Neural progenitor cell (in vitro differentiated cells): ENCODE results near the gene RAD51B. TPM values are rescaled to one million over a fixed set of nuclear protein-coding genes. Genes with fewer than 3 reads are reported as not detected.

ENCODE experiments used
- DNase-seq: peaks from one replicate; pipeline ENCODE4 v3.0.0-alpha.2; 2016; ENCODE audit warnings: low spot score
- H2AFZ ChIP-seq: fragments of 200-600 bp; sonication (generic); replicated peaks from 2 replicates; pipeline ENCODE4 v1.6.1; 2016; ENCODE audit warnings: antibody characterized with exemption
- H3F3A ChIP-seq: fragments of 200-600 bp; sonication (generic); 2 replicates; pipeline ENCODE4 v1.6.1; 2016; ENCODE audit warnings: antibody characterized with exemption, low read depth
- H3K27ac ChIP-seq: fragments of 200-600 bp; sonication (generic); 2 replicates; pipeline ENCODE4 v1.5.1; 2016; ENCODE audit warnings: mild to moderate bottlenecking
- H3K27me3 ChIP-seq: fragments of 200-600 bp; sonication (generic); 2 replicates; pipeline ENCODE4 v1.6.1; 2016; ENCODE audit warnings: mild to moderate bottlenecking, moderate library complexity
- H3K36me3 ChIP-seq: fragments of 200-600 bp; sonication (generic); 2 replicates; pipeline ENCODE4 v1.5.1; 2016
- H3K4me1 ChIP-seq: fragments of 200-600 bp; sonication (generic); 2 replicates; pipeline ENCODE4 v1.6.1; 2016; ENCODE audit warnings: mixed run types
- H3K4me2 ChIP-seq: fragments of 200-600 bp; sonication (generic); 2 replicates; pipeline ENCODE4 v1.6.1; 2016
- H3K4me3 ChIP-seq: fragments of 200-600 bp; sonication (generic); 2 replicates; pipeline ENCODE4 v1.5.1; 2016
- H3K79me2 ChIP-seq: fragments of 200-600 bp; sonication (generic); 2 replicates; pipeline ENCODE4 v1.6.1; 2016; ENCODE audit warnings: low read depth
- H3K9ac ChIP-seq: fragments of 200-600 bp; sonication (generic); 2 replicates; pipeline ENCODE4 v1.6.1; 2016
- H3K9me3 ChIP-seq: fragments of 200-600 bp; sonication (generic); 2 replicates; pipeline ENCODE4 v1.5.1; 2016; ENCODE audit warnings: low read depth
- H4K20me1 ChIP-seq: fragments of 200-600 bp; sonication (generic); 2 replicates; pipeline ENCODE4 v1.6.1; 2016; ENCODE audit warnings: low read depth
- H3K27ac Mint-ChIP-seq: 3 replicates; pipeline ENCODE4 v1.8.0; 2021; ENCODE audit warnings: mixed read lengths
- H3K27me3 Mint-ChIP-seq: 2 replicates; pipeline ENCODE4 v1.8.0; 2022; ENCODE audit warnings: low read depth, mild to moderate bottlenecking, inconsistent platforms, moderate library complexity, mixed read lengths; ENCODE audit not compliant: insufficient read depth
- H3K36me3 Mint-ChIP-seq: 3 replicates; pipeline ENCODE4 v1.8.0; 2021; ENCODE audit warnings: mixed read lengths
- H3K4me1 Mint-ChIP-seq: 3 replicates; pipeline ENCODE4 v1.8.0; 2021; ENCODE audit warnings: mixed read lengths
- H3K4me3 Mint-ChIP-seq: 3 replicates; pipeline ENCODE4 v1.8.0; 2021; ENCODE audit warnings: mild to moderate bottlenecking, moderate library complexity, mixed read lengths
- H3K9me3 Mint-ChIP-seq: 3 replicates; pipeline ENCODE4 v1.8.0; 2020; ENCODE audit warnings: mixed read lengths
- EZH2 ChIP-seq: fragments of 200-600 bp; sonication (generic); IDR thresholded peaks from 2 replicates; pipeline ENCODE4 v1.6.1; 2017; ENCODE audit warnings: antibody characterized with exemption, mild to moderate bottlenecking, moderate library complexity
- EZH2phosphoT487 ChIP-seq: fragments of 200-600 bp; sonication (generic); IDR thresholded peaks from 2 replicates; pipeline ENCODE4 v1.6.1; 2017; ENCODE audit warnings: antibody characterized with exemption
- total RNA-seq: library from RNA; depleted of rRNA; stranded (reverse); fragments of >200 nt; gene quantifications from 2 replicates; pipeline ENCODE4 v1.2.3, GENCODE V29; 2015; ENCODE audit warnings: low replicate concordance
- TF ChIP-seq, protein P1 (sequence below): fragments of 200-600 bp; sonication (generic); IDR thresholded peaks from 2 replicates; pipeline ENCODE4 v1.5.1; 2017; ENCODE audit warnings: antibody characterized with exemption, mild to moderate bottlenecking

RAD51B gene
- total RNA-seq, 1 donor from 2014 or later: 50.5 TPM

GRCh38 chr14:68679746-68680467 lies 860.3 kb downstream of the RAD51B start:
- Histone ChIP-seq H3F3A (peaks cover 8% of the 10 kb centered on the region), H3K27ac (no peak overlapping the region), H2AFZ (no peak overlapping the region), H3K79me2 (no peaks in the 10 kb centered on the region), H3K9me3 (no peaks in the 10 kb centered on the region), H3K4me3 (no peak overlapping the region), H3K27me3 (no peaks in the 10 kb centered on the region), H3K9ac (no peak overlapping the region), H3K36me3 (no peaks in the 10 kb centered on the region), H3K4me1 (peaks cover 28% of the 10 kb centered on the region), H3K4me2 (no peak overlapping the region), H4K20me1 (no peaks in the 10 kb centered on the region)
- Mint-ChIP-seq H3K4me3 (no peak overlapping the region), H3K36me3 (peaks cover 7% of the 10 kb centered on the region), H3K27me3 (peaks cover 13% of the 10 kb centered on the region), H3K9me3 (peaks cover 15% of the 10 kb centered on the region), H3K4me1 (peaks cover 50% of the 10 kb centered on the region), H3K27ac (peak overlapping the region; percentile 54)
- no peak for DNase-seq
- no peak for TF ChIP-seq EZH2phosphoT487
- TF ChIP-seq EZH2: no peak
- TF ChIP-seq, protein P1, sequence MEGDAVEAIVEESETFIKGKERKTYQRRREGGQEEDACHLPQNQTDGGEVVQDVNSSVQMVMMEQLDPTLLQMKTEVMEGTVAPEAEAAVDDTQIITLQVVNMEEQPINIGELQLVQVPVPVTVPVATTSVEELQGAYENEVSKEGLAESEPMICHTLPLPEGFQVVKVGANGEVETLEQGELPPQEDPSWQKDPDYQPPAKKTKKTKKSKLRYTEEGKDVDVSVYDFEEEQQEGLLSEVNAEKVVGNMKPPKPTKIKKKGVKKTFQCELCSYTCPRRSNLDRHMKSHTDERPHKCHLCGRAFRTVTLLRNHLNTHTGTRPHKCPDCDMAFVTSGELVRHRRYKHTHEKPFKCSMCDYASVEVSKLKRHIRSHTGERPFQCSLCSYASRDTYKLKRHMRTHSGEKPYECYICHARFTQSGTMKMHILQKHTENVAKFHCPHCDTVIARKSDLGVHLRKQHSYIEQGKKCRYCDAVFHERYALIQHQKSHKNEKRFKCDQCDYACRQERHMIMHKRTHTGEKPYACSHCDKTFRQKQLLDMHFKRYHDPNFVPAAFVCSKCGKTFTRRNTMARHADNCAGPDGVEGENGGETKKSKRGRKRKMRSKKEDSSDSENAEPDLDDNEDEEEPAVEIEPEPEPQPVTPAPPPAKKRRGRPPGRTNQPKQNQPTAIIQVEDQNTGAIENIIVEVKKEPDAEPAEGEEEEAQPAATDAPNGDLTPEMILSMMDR: no peak

- no peak for DNase-seq
- Histone ChIP-seq H3F3A (peaks cover 8% of the 10 kb centered on the region), H3K27me3 (no peaks in the 10 kb centered on the region), H2AFZ (no peak overlapping the region), H3K79me2 (no peaks in the 10 kb centered on the region), H3K27ac (no peak overlapping the region), H3K36me3 (no peaks in the 10 kb centered on the region), H3K9ac (no peak overlapping the region), H3K9me3 (no peaks in the 10 kb centered on the region), H3K4me2 (no peak overlapping the region), H3K4me3 (no peak overlapping the region), H4K20me1 (no peaks in the 10 kb centered on the region), H3K4me1 (peaks cover 28% of the 10 kb centered on the region)
- Mint-ChIP-seq H3K27ac (no peak overlapping the region), H3K27me3 (peaks cover 13% of the 10 kb centered on the region), H3K36me3 (peaks cover 7% of the 10 kb centered on the region), H3K9me3 (peaks cover 15% of the 10 kb centered on the region), H3K4me3 (no peak overlapping the region), H3K4me1 (peaks cover 56% of the 10 kb centered on the region)
- no peak for TF ChIP-seq EZH2phosphoT487
- TF ChIP-seq, protein P1: no peak
- TF ChIP-seq EZH2: no peak
These were observed 861.0 kb downstream of the RAD51B start for GRCh38 chr14:68680541-68681051.

GRCh38 chr14:68681256-68682011 lies 861.9 kb downstream of the RAD51B start:
- Histone ChIP-seq H3K9me3 (no peaks in the 10 kb centered on the region), H3K4me1 (peaks cover 27% of the 10 kb centered on the region), H3K36me3 (no peaks in the 10 kb centered on the region), H4K20me1 (no peaks in the 10 kb centered on the region), H3K4me2 (no peak overlapping the region), H3K27me3 (no peaks in the 10 kb centered on the region), H3K79me2 (no peaks in the 10 kb centered on the region), H3K9ac (no peak overlapping the region), H3K4me3 (no peak overlapping the region), H2AFZ (no peak overlapping the region), H3K27ac (no peak overlapping the region), H3F3A (peaks cover 6% of the 10 kb centered on the region)
- H3K4me3 Mint-ChIP-seq: peak overlapping the region; percentile 12
- peaks cover 60% of the 10 kb centered on the region for H3K4me1 Mint-ChIP-seq
- H3K9me3 Mint-ChIP-seq: peaks cover 15% of the 10 kb centered on the region
- peaks cover 19% of the 10 kb centered on the region for H3K27me3 Mint-ChIP-seq
- peak overlapping the region; percentile 98 for H3K27ac Mint-ChIP-seq
- H3K36me3 Mint-ChIP-seq: peaks cover 7% of the 10 kb centered on the region
- DNase-seq: no peak
- TF ChIP-seq EZH2phosphoT487 (no peak), EZH2 (no peak)
- TF ChIP-seq, protein P1: no peak
